Fibroblast of lung (primary cell): ENCODE results near the gene TADA2A.

ENCODE experiments used
- EZH2 ChIP-seq: IDR thresholded peaks from 2 replicates; pipeline ENCODE4 v1.5.1; 2012; ENCODE audit warnings: low read length, control low read depth, mild to moderate bottlenecking; ENCODE audit errors: missing control alignments
- TF ChIP-seq, protein P1 (sequence below), 2 donors: IDR thresholded peaks in 1 of 2; conservative IDR thresholded peaks in 1 of 2; 1 replicate in 1 of 2; 2 replicates in 1 of 2; pipeline ENCODE4 v1.5.1; 2011 to 2012; ENCODE audit warnings: low read length in 2 of 2, control low read depth in 1 of 2, inconsistent platforms in 1 of 2, low read depth in 1 of 2, mild to moderate bottlenecking in 1 of 2

DNA sequence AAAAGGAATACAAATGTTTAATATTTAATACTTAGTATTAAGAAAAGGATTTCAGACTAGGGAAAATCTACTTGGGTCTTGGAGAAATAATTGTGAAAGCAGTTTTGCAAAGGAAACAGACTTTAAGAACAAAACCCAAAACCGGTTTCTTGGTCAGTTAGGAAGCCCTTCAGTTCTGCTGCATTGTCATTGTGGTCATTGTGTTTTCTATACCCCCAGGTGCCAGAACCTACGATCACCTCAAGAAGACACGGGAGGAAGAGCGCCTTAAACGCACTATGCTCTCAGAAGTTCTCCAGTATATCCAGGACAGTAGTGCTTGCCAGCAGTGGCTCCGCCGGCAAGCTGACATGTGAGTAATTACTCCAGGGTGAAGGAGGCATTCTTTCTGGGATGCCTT lies 63.5 kb downstream of the TADA2A start:
- no peak for TF ChIP-seq EZH2
- TF ChIP-seq, protein P1, sequence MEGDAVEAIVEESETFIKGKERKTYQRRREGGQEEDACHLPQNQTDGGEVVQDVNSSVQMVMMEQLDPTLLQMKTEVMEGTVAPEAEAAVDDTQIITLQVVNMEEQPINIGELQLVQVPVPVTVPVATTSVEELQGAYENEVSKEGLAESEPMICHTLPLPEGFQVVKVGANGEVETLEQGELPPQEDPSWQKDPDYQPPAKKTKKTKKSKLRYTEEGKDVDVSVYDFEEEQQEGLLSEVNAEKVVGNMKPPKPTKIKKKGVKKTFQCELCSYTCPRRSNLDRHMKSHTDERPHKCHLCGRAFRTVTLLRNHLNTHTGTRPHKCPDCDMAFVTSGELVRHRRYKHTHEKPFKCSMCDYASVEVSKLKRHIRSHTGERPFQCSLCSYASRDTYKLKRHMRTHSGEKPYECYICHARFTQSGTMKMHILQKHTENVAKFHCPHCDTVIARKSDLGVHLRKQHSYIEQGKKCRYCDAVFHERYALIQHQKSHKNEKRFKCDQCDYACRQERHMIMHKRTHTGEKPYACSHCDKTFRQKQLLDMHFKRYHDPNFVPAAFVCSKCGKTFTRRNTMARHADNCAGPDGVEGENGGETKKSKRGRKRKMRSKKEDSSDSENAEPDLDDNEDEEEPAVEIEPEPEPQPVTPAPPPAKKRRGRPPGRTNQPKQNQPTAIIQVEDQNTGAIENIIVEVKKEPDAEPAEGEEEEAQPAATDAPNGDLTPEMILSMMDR (conservative IDR thresholded peaks at IDR 0.05 in 1 of 2, IDR thresholded peaks at IDR 0.05 in 1 of 2; ENCODE audit: low read depth in 1 of 2, low read length in 2 of 2), result no peak
